MM.1S (cell line): ENCODE results near the gene RIPK1.

Experiments used
- DNase-seq: peaks from one replicate; pipeline ENCODE4 v3.0.0-alpha.2; 2015
- H2AFZ ChIP-seq: fragments of 300-600 bp; sonication (generic); 2 replicates; pipeline ENCODE4 v1.6.0; 2016; ENCODE audit warnings: antibody characterized with exemption, low read length
- H3F3A ChIP-seq: fragments of 300-600 bp; sonication (generic); 2 replicates; pipeline ENCODE4 v1.6.1; 2016; ENCODE audit warnings: mild to moderate bottlenecking, antibody characterized with exemption, low read length, moderate library complexity, mixed read lengths; ENCODE audit not compliant: insufficient read depth
- H3K27ac ChIP-seq: fragments of 300-600 bp; sonication (generic); 2 replicates; pipeline ENCODE4 v1.5.1; 2016; ENCODE audit warnings: mild to moderate bottlenecking, low read length
- H3K27me3 ChIP-seq: fragments of 300-600 bp; sonication (generic); replicated peaks from 2 replicates; pipeline ENCODE4 v1.6.0; 2016; ENCODE audit warnings: low read length; ENCODE audit not compliant: insufficient read depth
- H3K36me3 ChIP-seq: fragments of 300-600 bp; sonication (generic); replicated peaks from 2 replicates; pipeline ENCODE4 v1.6.1; 2016; ENCODE audit warnings: mild to moderate bottlenecking, low read length, mixed read lengths; ENCODE audit not compliant: insufficient read depth
- H3K4me1 ChIP-seq: fragments of 300-600 bp; sonication (generic); 2 replicates; pipeline ENCODE4 v1.6.1; 2016; ENCODE audit warnings: low read length, mixed read lengths
- H3K4me2 ChIP-seq: fragments of 300-600 bp; sonication (generic); 2 replicates; pipeline ENCODE4 v1.6.0; 2016; ENCODE audit warnings: low read depth, low read length
- H3K4me3 ChIP-seq: fragments of 300-600 bp; sonication (generic); 2 replicates; pipeline ENCODE4 v1.5.1; 2016; ENCODE audit warnings: low read length, mixed read lengths
- H3K79me2 ChIP-seq: fragments of 300-600 bp; sonication (generic); 2 replicates; pipeline ENCODE4 v1.6.1; 2016; ENCODE audit warnings: mixed run types, low read length, mixed read lengths
- H3K9ac ChIP-seq: fragments of 300-600 bp; sonication (generic); 2 replicates; pipeline ENCODE4 v1.6.1; 2016; ENCODE audit warnings: low read length, mixed read lengths
- H3K9me2 ChIP-seq: fragments of 300-600 bp; sonication (generic); replicated peaks from 2 replicates; pipeline ENCODE4 v1.6.1; 2016; ENCODE audit warnings: mild to moderate bottlenecking, low read length, mixed read lengths; ENCODE audit not compliant: insufficient read depth
- H3K9me3 ChIP-seq: fragments of 300-600 bp; sonication (generic); replicated peaks from 2 replicates; pipeline ENCODE4 v1.6.1; 2016; ENCODE audit warnings: mild to moderate bottlenecking, low read length, mixed read lengths; ENCODE audit not compliant: insufficient read depth
- H4K20me1 ChIP-seq: fragments of 300-600 bp; sonication (generic); 2 replicates; pipeline ENCODE4 v1.6.1; 2016; ENCODE audit warnings: mild to moderate bottlenecking, low read length, moderate library complexity, mixed read lengths; ENCODE audit not compliant: insufficient read depth
- CTCF ChIP-seq: fragments of 300-600 bp; sonication (generic); IDR thresholded peaks from 2 replicates; pipeline ENCODE4 v1.5.1; 2016; ENCODE audit warnings: antibody characterized with exemption, low read length, mixed read lengths
- EZH2 ChIP-seq: fragments of 300-600 bp; sonication (generic); optimal IDR thresholded peaks from 2 replicates; pipeline ENCODE3; 2017; ENCODE audit warnings: low read depth, mild to moderate bottlenecking, antibody characterized with exemption, low read length, mixed read lengths
- EZH2phosphoT487 ChIP-seq: fragments of 300-600 bp; sonication (generic); IDR thresholded peaks from 2 replicates; pipeline ENCODE4 v1.6.1; 2018; ENCODE audit warnings: antibody characterized with exemption, low read length

Gene RIPK1

GRCh38 chr6:3035397-3035796 lies 32.9 kb upstream of the RIPK1 start:
- Histone ChIP-seq H3K27ac (no peak overlapping the region), H3K9me2 (no peaks in the 10 kb centered on the region), H3K79me2 (no peaks in the 10 kb centered on the region), H3K4me1 (peaks cover 11% of the 10 kb centered on the region), H3K27me3 (no peaks in the 10 kb centered on the region), H3K4me3 (no peak overlapping the region), H2AFZ (no peak overlapping the region), H3K9ac (no peak overlapping the region), H3F3A (no peaks in the 10 kb centered on the region), H3K9me3 (no peaks in the 10 kb centered on the region), H3K4me2 (no peak overlapping the region), H3K36me3 (no peaks in the 10 kb centered on the region), H4K20me1 (no peaks in the 10 kb centered on the region)
- no peak for TF ChIP-seq EZH2
- TF ChIP-seq EZH2phosphoT487: no peak
- TF ChIP-seq CTCF: no peak
- no peak for DNase-seq

- Histone ChIP-seq H3K4me2 (no peak overlapping the region), H3K9ac (no peak overlapping the region), H3K27ac (no peak overlapping the region), H3K27me3 (no peaks in the 10 kb centered on the region), H4K20me1 (no peaks in the 10 kb centered on the region), H2AFZ (no peak overlapping the region), H3K79me2 (no peaks in the 10 kb centered on the region), H3K36me3 (no peaks in the 10 kb centered on the region), H3K4me1 (peaks cover 5% of the 10 kb centered on the region), H3K4me3 (no peak overlapping the region), H3K9me3 (no peaks in the 10 kb centered on the region), H3F3A (no peaks in the 10 kb centered on the region), H3K9me2 (no peaks in the 10 kb centered on the region)
- DNase-seq: no peak
- TF ChIP-seq EZH2 (no peak), CTCF (no peak), EZH2phosphoT487 (no peak)
Measured at GRCh38 chr6:3036861-3037637, 31.2 kb upstream of the RIPK1 start.

GRCh38 chr6:3037638-3038365 lies 30.5 kb upstream of the RIPK1 start:
- Histone ChIP-seq H3K4me3 (no peak overlapping the region), H2AFZ (no peak overlapping the region), H4K20me1 (no peaks in the 10 kb centered on the region), H3K27ac (no peak overlapping the region), H3K9me2 (no peaks in the 10 kb centered on the region), H3K9me3 (no peaks in the 10 kb centered on the region), H3K27me3 (no peaks in the 10 kb centered on the region), H3F3A (no peaks in the 10 kb centered on the region), H3K4me1 (no peaks in the 10 kb centered on the region; the same call in 1 of the 2 replicates), H3K4me2 (no peak overlapping the region), H3K79me2 (no peaks in the 10 kb centered on the region), H3K36me3 (no peaks in the 10 kb centered on the region), H3K9ac (no peak overlapping the region)
- no peak for TF ChIP-seq EZH2phosphoT487
- DNase-seq: no peak

GRCh38 chr6:3039384-3039783 lies 28.9 kb upstream of the RIPK1 start:
- Histone ChIP-seq H3K9ac (no peak overlapping the region), H2AFZ (no peak overlapping the region), H3K36me3 (no peaks in the 10 kb centered on the region), H3K27me3 (no peaks in the 10 kb centered on the region), H3K9me3 (no peaks in the 10 kb centered on the region), H3K4me1 (no peaks in the 10 kb centered on the region; the same call in 1 of the 2 replicates), H3K79me2 (no peaks in the 10 kb centered on the region), H3F3A (no peaks in the 10 kb centered on the region), H3K4me2 (no peak overlapping the region), H3K4me3 (no peak overlapping the region), H3K9me2 (no peaks in the 10 kb centered on the region), H4K20me1 (no peaks in the 10 kb centered on the region), H3K27ac (no peak overlapping the region)
- TF ChIP-seq EZH2 (no peak), CTCF (no peak), EZH2phosphoT487 (no peak)
- DNase-seq: no peak
